H1 (cell line): ENCODE data around the gene UNC5B. TPM values are rescaled to one million over a fixed set of nuclear protein-coding genes. Genes with fewer than 3 reads are reported as not detected.

Experiments used
- CTCF ChIA-PET: fragments of 300-600 bp; sonication (Branson Sonifier 250); formaldehyde crosslinking; loops from one replicate; lab custom pipeline; 2021; ENCODE audit not compliant: partially characterized antibody; lab: Charles Lee
- POLR2A ChIA-PET: fragments of 300-600 bp; sonication (Branson Sonifier 250); formaldehyde crosslinking; loops from one replicate; lab custom pipeline; 2021; ENCODE audit warnings: inconsistent platforms; ENCODE audit not compliant: partially characterized antibody; lab: Charles Lee
- DNase-seq, 2 experiments: peaks; one replicate each; pipeline versions ENCODE4 v3.0.0 to v3.0.0-alpha.2; 2010 to 2022; ENCODE audit warnings: low spot score in 2 of 2, low read depth in 1 of 2, mixed read lengths in 1 of 2
- FAIRE-seq: peaks from 2 replicates; lab custom pipeline; 2011; peaks lifted over from hg19 to GRCh38; lab: Jason Lieb, UNC
- H2AFZ ChIP-seq: 2 replicates; pipeline ENCODE4 v1.8.1; 2012; ENCODE audit warnings: low read length, inconsistent platforms
- H2AK5ac ChIP-seq: 2 replicates; pipeline ENCODE4 v1.6.1; 2013; ENCODE audit warnings: low read depth, low read length
- H2BK120ac ChIP-seq: replicated peaks from 2 replicates; pipeline ENCODE3; 2013; ENCODE audit warnings: low read depth, low read length, inconsistent platforms
- H2BK12ac ChIP-seq: 2 replicates; pipeline ENCODE4 v1.6.1; 2013; ENCODE audit warnings: low read depth, low read length
- H2BK15ac ChIP-seq: 2 replicates; pipeline ENCODE4 v1.6.1; 2013; ENCODE audit warnings: low read length
- H2BK20ac ChIP-seq: 2 replicates; pipeline ENCODE4 v1.6.1; 2013; ENCODE audit warnings: low read length
- H2BK5ac ChIP-seq: 2 replicates; pipeline ENCODE4 v1.6.1; 2013; ENCODE audit warnings: low read depth, low read length
- H3K14ac ChIP-seq: 2 replicates; pipeline ENCODE4 v1.6.1; 2013; ENCODE audit warnings: inconsistent platforms; ENCODE audit not compliant: insufficient read length
- H3K18ac ChIP-seq: 2 replicates; pipeline ENCODE4 v1.6.1; 2013; ENCODE audit warnings: low read length; ENCODE audit errors: extremely low read depth
- H3K23ac ChIP-seq: 2 replicates; pipeline ENCODE4 v1.6.1; 2013; ENCODE audit warnings: inconsistent platforms; ENCODE audit not compliant: insufficient read length
- H3K23me2 ChIP-seq: 2 replicates; pipeline ENCODE4 v1.6.1; 2013; ENCODE audit warnings: low read depth, low read length
- H3K27ac ChIP-seq: 2 replicates; pipeline ENCODE4 v1.6.1; 2011; ENCODE audit warnings: low read depth, low read length, inconsistent platforms
- H3K27me3 ChIP-seq, 4 experiments: replicated peaks in 1 of 4; 1 replicate in 1 of 4; 2 replicates in 3 of 4; pipeline versions ENCODE4 v1.6.1 to v1.8.1; 2011 to 2013; ENCODE audit warnings: low read length in 3 of 4, mild to moderate bottlenecking in 3 of 4, inconsistent platforms in 2 of 4, mixed read lengths in 2 of 4, moderate library complexity in 1 of 4; ENCODE audit not compliant: control insufficient read depth in 3 of 4, insufficient read depth in 3 of 4; ENCODE audit errors: extremely low read depth in 1 of 4
- H3K36me3 ChIP-seq, 4 experiments: 2 replicates each; pipeline versions ENCODE4 v1.6.1 to v1.8.1; 2011 to 2013; ENCODE audit warnings: mild to moderate bottlenecking in 4 of 4, low read length in 3 of 4, moderate library complexity in 2 of 4, control low read depth in 1 of 4, inconsistent platforms in 1 of 4; ENCODE audit not compliant: insufficient read depth in 4 of 4, control insufficient read depth in 2 of 4
- H3K4ac ChIP-seq: replicated peaks from 2 replicates; pipeline ENCODE3; 2013; ENCODE audit warnings: low read length, low read depth, mixed read lengths, inconsistent platforms; ENCODE audit not compliant: insufficient read length
- H3K4me1 ChIP-seq, 4 experiments: replicated peaks in 1 of 4; 1 replicate in 1 of 4; 2 replicates in 3 of 4; pipeline versions ENCODE4 v1.6.1 to v1.8.1; 2011 to 2013; ENCODE audit warnings: low read length in 3 of 4, inconsistent platforms in 2 of 4, mixed read lengths in 1 of 4; ENCODE audit not compliant: insufficient read depth in 4 of 4, control insufficient read depth in 3 of 4
- H3K4me2 ChIP-seq, 2 experiments: 2 replicates each; pipeline versions ENCODE4 v1.6.1 to v1.8.1; 2011 to 2013; ENCODE audit warnings: low read depth in 2 of 2, low read length in 2 of 2, control low read depth in 1 of 2, inconsistent platforms in 1 of 2, mild to moderate bottlenecking in 1 of 2; ENCODE audit not compliant: insufficient read depth in 1 of 2
- H3K4me3 ChIP-seq, 4 experiments: fragments of 200-600, 300-600 bp in 1 of 4; sonication (generic), shearing (Covaris generic), sonication (Bioruptor Twin) in 1 of 4; 2 replicates each; pipeline versions ENCODE4 v1.5.1 to v1.8.1; 2011 to 2016; ENCODE audit warnings: low read length in 4 of 4, low read depth in 3 of 4, control low read depth in 2 of 4, inconsistent platforms in 2 of 4, mild to moderate bottlenecking in 2 of 4, mixed read lengths in 1 of 4, moderate library complexity in 1 of 4; ENCODE audit not compliant: insufficient read depth in 2 of 4; ENCODE audit errors: extremely low read depth in 1 of 4
- H3K56ac ChIP-seq: replicated peaks from 2 replicates; pipeline ENCODE3; 2013; ENCODE audit warnings: low read depth, mild to moderate bottlenecking, mixed read lengths, low read length, inconsistent platforms; ENCODE audit not compliant: insufficient read length
- H3K79me1 ChIP-seq: 2 replicates; pipeline ENCODE4 v1.6.1; 2013; ENCODE audit warnings: low read depth, low read length, control low read depth
- H3K79me2 ChIP-seq, 2 experiments: 2 replicates each; pipeline versions ENCODE4 v1.6.1 to v1.8.1; 2012 to 2013; ENCODE audit warnings: low read length in 2 of 2, mild to moderate bottlenecking in 2 of 2, inconsistent platforms in 1 of 2; ENCODE audit not compliant: insufficient read depth in 2 of 2, control insufficient read depth in 1 of 2
- H3K9ac ChIP-seq, 4 experiments: replicated peaks in 1 of 4; 1 replicate in 1 of 4; 2 replicates in 3 of 4; pipeline versions ENCODE4 v1.6.1 to v1.8.1; 2011 to 2013; ENCODE audit warnings: low read depth in 3 of 4, low read length in 3 of 4, control low read depth in 2 of 4, mild to moderate bottlenecking in 2 of 4, moderate library complexity in 2 of 4, inconsistent platforms in 1 of 4; ENCODE audit errors: extremely low read depth in 1 of 4
- H3K9me3 ChIP-seq, 2 experiments: 2 replicates each; pipeline versions ENCODE4 v1.6.1 to v1.8.1; 2012 to 2013; ENCODE audit warnings: mild to moderate bottlenecking in 2 of 2, moderate library complexity in 2 of 2, control low read depth in 1 of 2, inconsistent platforms in 1 of 2, low read depth in 1 of 2, low read length in 1 of 2, mixed read lengths in 1 of 2; ENCODE audit not compliant: insufficient read depth in 2 of 2
- H4K20me1 ChIP-seq, 2 experiments: replicated peaks in 1 of 2; 2 replicates each; pipeline versions ENCODE3 to v1.8.1; 2011 to 2013; ENCODE audit warnings: inconsistent platforms in 2 of 2, low read length in 2 of 2, mild to moderate bottlenecking in 1 of 2; ENCODE audit not compliant: insufficient read depth in 2 of 2, control insufficient read depth in 1 of 2
- H4K5ac ChIP-seq: 2 replicates; pipeline ENCODE4 v1.6.1; 2013; ENCODE audit warnings: low read length, low read depth, mixed read lengths, inconsistent platforms; ENCODE audit not compliant: insufficient read length
- H4K8ac ChIP-seq: 2 replicates; pipeline ENCODE4 v1.8.0; 2013; ENCODE audit warnings: mild to moderate bottlenecking, moderate library complexity, low read length, inconsistent platforms; ENCODE audit not compliant: insufficient read depth; ENCODE audit errors: extremely low read depth
- H4K91ac ChIP-seq: replicated peaks from 2 replicates; pipeline ENCODE3; 2013; ENCODE audit warnings: low read length, mixed read lengths, inconsistent platforms; ENCODE audit not compliant: insufficient read length
- CBX5 ChIP-seq: fragments of 300-800, 300-1000 bp; sonication (generic); IDR thresholded peaks from 2 replicates; pipeline ENCODE4 v1.7.1; 2016; ENCODE audit warnings: antibody characterized with exemption, low read length, low read depth
- CHD1 ChIP-seq: IDR thresholded peaks from 2 replicates; pipeline ENCODE4 v1.6.1; 2012; ENCODE audit warnings: low read depth, low read length, improper control_type of control experiment
- HDAC2 ChIP-seq, 2 experiments: fragments of 300-600 bp in 1 of 2; sonication (generic) in 1 of 2; IDR thresholded peaks; 2 replicates each; pipeline ENCODE4 v1.6.1; 2011 to 2012; ENCODE audit warnings: low read depth in 2 of 2, low read length in 2 of 2, mild to moderate bottlenecking in 2 of 2, moderate library complexity in 2 of 2, borderline replicate concordance in 1 of 2, inconsistent platforms in 1 of 2
- KDM5A ChIP-seq: fragments of 200-600 bp; IDR thresholded peaks from 2 replicates; pipeline ENCODE4 v1.7.1; 2012; ENCODE audit warnings: mild to moderate bottlenecking, low read length, inconsistent platforms, mixed read lengths
- POU5F1 ChIP-seq: IDR thresholded peaks from 2 replicates; pipeline ENCODE4 v1.6.1; 2011; ENCODE audit warnings: low read depth, mild to moderate bottlenecking, low read length, moderate library complexity
- RAD21 ChIP-seq, 2 experiments: IDR thresholded peaks in 1 of 2; conservative IDR thresholded peaks in 1 of 2; 2 replicates each; pipeline ENCODE4 v1.6.1; 2011; ENCODE audit warnings: low read depth in 2 of 2, low read length in 2 of 2, improper control_type of control experiment in 1 of 2, inconsistent platforms in 1 of 2, mild to moderate bottlenecking in 1 of 2, moderate library complexity in 1 of 2
- RBBP5 ChIP-seq: IDR thresholded peaks from 2 replicates; pipeline ENCODE4 v1.7.1; 2012; ENCODE audit warnings: low read depth, mild to moderate bottlenecking, inconsistent platforms, low read length, moderate library complexity, borderline replicate concordance
- SP4 ChIP-seq: IDR thresholded peaks from 2 replicates; pipeline ENCODE4 v1.6.1; 2012; ENCODE audit warnings: low read length, inconsistent platforms
- TAF7 ChIP-seq: optimal IDR thresholded peaks from 2 replicates; pipeline ENCODE3; 2011; ENCODE audit warnings: low read depth, mild to moderate bottlenecking, inconsistent platforms, low read length, moderate library complexity, borderline replicate concordance
- ZNF274 ChIP-seq: IDR thresholded peaks from 2 replicates; pipeline ENCODE4 v1.7.0; 2012; ENCODE audit warnings: low read length, borderline replicate concordance; ENCODE audit errors: extremely low read depth
- WGBS, 2 experiments: shearing (Covaris generic) in 1 of 2; methylation state at CpG; one replicate each; pipeline versions ENCODE4 v1.1.6 to v1.1.7; 2013 to 2015; ENCODE audit warnings: low lambda C conversion rate in 2 of 2, mixed read lengths in 2 of 2, inconsistent platforms in 1 of 2, low coverage in 1 of 2, missing lambda C conversion rate in 1 of 2; ENCODE audit not compliant: insufficient replicate concordance in 2 of 2, insufficient coverage in 1 of 2, insufficient read length in 1 of 2; ENCODE audit errors: extremely low coverage in 1 of 2, missing lambda C conversion rate in 1 of 2; 5-methylcytosine and 5-hydroxymethylcytosine counted together
- polyA plus RNA-seq, 7 experiments: library from polyadenylated mRNA; depleted of rRNA in 3 of 7; stranded (reverse) in 5 of 7; unstranded in 2 of 7; fragments of >200 nt in 5 of 7; fragments of 200-250 nt in 2 of 7; gene quantifications; 1 replicate in 5 of 7; 2 replicates in 1 of 7; 4 replicates in 1 of 7; pipeline versions ENCODE4 v1.2.1 to v1.2.3, GENCODE V29; 2011 to 2013; ENCODE audit warnings: missing spikeins in 2 of 7, mixed read lengths in 2 of 7
- total RNA-seq: library from RNA; stranded (reverse); fragmentation: NEBNext Ultra II Directional; extraction: Animal tissue kit (Norgen Biotek cat#: 25700); gene quantifications from 2 replicates; pipeline ENCODE4 v1.2.1, GENCODE V29; 2021
- TF ChIP-seq, protein P1 (sequence below), 3 experiments: IDR thresholded peaks; 1 replicate in 2 of 3; 2 replicates in 1 of 3; pipeline versions ENCODE4 v1.5.1 to v1.6.1; 2011; ENCODE audit warnings: low read length in 3 of 3, mild to moderate bottlenecking in 3 of 3, inconsistent platforms in 2 of 3, low read depth in 1 of 3, moderate library complexity in 1 of 3; ENCODE audit not compliant: insufficient read depth in 1 of 3; ENCODE audit errors: control extremely low read depth in 1 of 3

UNC5B gene
- total and polyA plus RNA-seq, 2 of the 8 experiments (the other 6 are each of a cell fraction or from before 2014, with no cell fraction given): 27.9 to 31.8 TPM

DNA sequence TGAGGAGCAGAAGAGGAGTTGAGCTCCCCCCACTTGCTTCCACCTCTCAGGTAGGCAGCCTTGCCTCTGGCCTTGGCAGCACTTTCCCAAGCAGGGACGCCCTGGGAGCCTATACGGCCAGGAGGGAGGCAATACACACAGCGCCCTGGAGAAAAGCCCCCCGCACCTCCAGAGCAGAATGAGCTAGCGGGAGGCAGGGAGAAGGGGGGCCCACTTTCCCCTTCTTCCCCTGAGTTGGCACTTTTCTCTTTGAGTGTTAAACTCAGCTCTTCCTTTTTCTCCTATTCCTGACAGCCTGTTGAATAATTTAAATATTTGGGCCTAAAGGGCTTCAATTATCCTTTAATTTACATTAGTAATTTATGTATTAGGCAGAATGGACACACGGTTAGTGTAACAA is 35.8 kb downstream of the UNC5B start:
- H3K4me2 ChIP-seq: no peak overlapping the region
- no peak overlapping the region for H2AFZ ChIP-seq
- H2BK120ac ChIP-seq: no peak overlapping the region
- H3K23ac ChIP-seq: no peak overlapping the region
- peaks cover 7% of the 10 kb centered on the region for H3K79me1 ChIP-seq
- no peak overlapping the region for H3K9ac ChIP-seq
- peaks cover 4 to 12% (median 6%) of the 10 kb centered on the region in 4 experiments for H3K4me1 ChIP-seq
- H2BK12ac ChIP-seq: no peak overlapping the region
- no peak overlapping the region for H3K14ac ChIP-seq
- ChIA-PET CTCF (interaction anchor here (0.8 to 2.5 kb wide), 7 partner anchors 7 to 345 kb away, joined by 3 to 21 read pairs (median 3); no protein-coding TSS in a partner anchor), POLR2A (interaction anchor here (2.0 kb wide), 1 partner anchor 10 kb away, joined by 5 read pairs; no protein-coding TSS in a partner anchor)
- H4K20me1 ChIP-seq: peaks cover 7 to 11% of the 10 kb centered on the region in 2 experiments
- no peaks in the 10 kb centered on the region for H3K36me3 ChIP-seq
- no peak overlapping the region for H2BK20ac ChIP-seq
- 93% methylated on average over 5 of the region's 6 CpGs; no CpG with 5 or more reads in 1 of the 2 experiments for WGBS, 2 experiments
- no peak overlapping the region for H4K91ac ChIP-seq
- H4K5ac ChIP-seq: no peak overlapping the region
- no peak overlapping the region for H2BK5ac ChIP-seq
- H3K27me3 ChIP-seq: no peaks in the 10 kb centered on the region
- H3K4ac ChIP-seq: no peak overlapping the region
- no peak overlapping the region for H2BK15ac ChIP-seq
- H3K18ac ChIP-seq: no peak overlapping the region
- peaks cover 0 to 3% of the 10 kb centered on the region in 2 experiments; a peak in 1 of 4 replicates for H3K79me2 ChIP-seq
- H3K9me3 ChIP-seq: no peaks in the 10 kb centered on the region
- H3K56ac ChIP-seq: no peak overlapping the region
- no peak overlapping the region for H3K4me3 ChIP-seq
- no peak overlapping the region for H2AK5ac ChIP-seq
- H3K27ac ChIP-seq: no peak overlapping the region
- H3K23me2 ChIP-seq: no peaks in the 10 kb centered on the region
- FAIRE-seq: no peak
- H4K8ac ChIP-seq: no peak overlapping the region
- DNase-seq: no peak
- TF ChIP-seq, protein P1, sequence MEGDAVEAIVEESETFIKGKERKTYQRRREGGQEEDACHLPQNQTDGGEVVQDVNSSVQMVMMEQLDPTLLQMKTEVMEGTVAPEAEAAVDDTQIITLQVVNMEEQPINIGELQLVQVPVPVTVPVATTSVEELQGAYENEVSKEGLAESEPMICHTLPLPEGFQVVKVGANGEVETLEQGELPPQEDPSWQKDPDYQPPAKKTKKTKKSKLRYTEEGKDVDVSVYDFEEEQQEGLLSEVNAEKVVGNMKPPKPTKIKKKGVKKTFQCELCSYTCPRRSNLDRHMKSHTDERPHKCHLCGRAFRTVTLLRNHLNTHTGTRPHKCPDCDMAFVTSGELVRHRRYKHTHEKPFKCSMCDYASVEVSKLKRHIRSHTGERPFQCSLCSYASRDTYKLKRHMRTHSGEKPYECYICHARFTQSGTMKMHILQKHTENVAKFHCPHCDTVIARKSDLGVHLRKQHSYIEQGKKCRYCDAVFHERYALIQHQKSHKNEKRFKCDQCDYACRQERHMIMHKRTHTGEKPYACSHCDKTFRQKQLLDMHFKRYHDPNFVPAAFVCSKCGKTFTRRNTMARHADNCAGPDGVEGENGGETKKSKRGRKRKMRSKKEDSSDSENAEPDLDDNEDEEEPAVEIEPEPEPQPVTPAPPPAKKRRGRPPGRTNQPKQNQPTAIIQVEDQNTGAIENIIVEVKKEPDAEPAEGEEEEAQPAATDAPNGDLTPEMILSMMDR (IDR thresholded peaks at IDR 0.05; ENCODE audit: control extremely low read depth in 1 of 3, insufficient read depth in 1 of 3, low read depth in 1 of 3, low read length in 3 of 3): no peak
- no peak for TF ChIP-seq CBX5
- TF ChIP-seq RBBP5: no peak
- TF ChIP-seq KDM5A: no peak
- no peak for TF ChIP-seq RAD21 (IDR thresholded peaks at IDR 0.05 in 1 of 2, conservative IDR thresholded peaks at IDR 0.05 in 1 of 2; ENCODE audit: low read depth in 2 of 2, low read length in 2 of 2)
- TF ChIP-seq CHD1: no peak
- TF ChIP-seq POU5F1: no peak
- no peak for TF ChIP-seq TAF7
- no peak for TF ChIP-seq ZNF274
- TF ChIP-seq HDAC2 (IDR thresholded peaks at IDR 0.05; ENCODE audit: borderline replicate concordance in 1 of 2, low read depth in 2 of 2, low read length in 2 of 2): no peak
- TF ChIP-seq SP4: no peak
